Measurements from ENCODE around the gene FMO2. TPM values are rescaled to one million over a fixed set of nuclear protein-coding genes. Genes with fewer than 3 reads are reported as not detected.
A peak's percentile ranks its signal among the peaks of the same experiment; 100 is the strongest.

The FMO2 gene
- polyA plus RNA-seq, 3 donors = not detected

GRCh38 chr1:171243878-171244277 is 58.8 kb downstream of the FMO2 start:
- Histone ChIP-seq H2AFZ (ENCODE audit: insufficient read depth, low read depth, low read length, poor library complexity, severe bottlenecking) (no peak overlapping the region), H3K9me3 (replicated peaks in 1 of 2; ENCODE audit: control insufficient read depth in 1 of 2, insufficient read depth in 1 of 2, low read length in 2 of 2) (no peaks in the 10 kb centered on the region), H3K4me2 (replicated peaks; ENCODE audit: extremely low read depth, low read length, poor library complexity, severe bottlenecking) (no peak overlapping the region), H3K27ac (ENCODE audit: low read depth in 1 of 2, low read length in 2 of 2) (no peak overlapping the region), H3K27me3 (ENCODE audit: control insufficient read depth in 2 of 2, insufficient read depth in 2 of 2, low read length in 2 of 2) (peaks cover 2 to 6% of the 10 kb centered on the region in 2 donors), H3K4me3 (replicated peaks in 1 of 3; ENCODE audit: low read depth in 2 of 3, low read length in 3 of 3) (no peak overlapping the region), H4K20me1 (ENCODE audit: insufficient read depth, low read length) (no peaks in the 10 kb centered on the region), H3K79me2 (ENCODE audit: insufficient read depth, low read length) (no peaks in the 10 kb centered on the region), H3K4me1 (ENCODE audit: control insufficient read depth in 1 of 2, insufficient read depth in 2 of 2, low read length in 2 of 2) (no peaks in the 10 kb centered on the region), H3K9ac (ENCODE audit: insufficient read depth, low read length, poor library complexity, severe bottlenecking) (no peak overlapping the region), H3K36me3 (replicated peaks in 1 of 2; ENCODE audit: control insufficient read depth in 1 of 2, insufficient read depth in 2 of 2, low read length in 2 of 2) (no peaks in the 10 kb centered on the region)
- intact Hi-C loops (cut with micrococcal nuclease) = no loop called here
- no peaks in the 10 kb centered on the region for H3K4me1 Mint-ChIP-seq
- no peaks in the 10 kb centered on the region for H3K36me3 Mint-ChIP-seq
- no peak overlapping the region for H3K27ac Mint-ChIP-seq
- DNase-seq = no peak
- H3K9me3 Mint-ChIP-seq = peaks cover 2 to 13% (median 8%) of the 10 kb centered on the region in 7 donors
- H3K4me3 Mint-ChIP-seq = no peak overlapping the region
- peaks cover 7 to 15% (median 11%) of the 10 kb centered on the region in 3 donors for H3K27me3 Mint-ChIP-seq (ENCODE audit: low read depth in 3 of 3)
- TF ChIP-seq CTCF (IDR thresholded peaks at IDR 0.05) = no peak
- WGBS (ENCODE audit: insufficient coverage) = no CpG with 5 or more reads among the region's 4 CpGs

DNA sequence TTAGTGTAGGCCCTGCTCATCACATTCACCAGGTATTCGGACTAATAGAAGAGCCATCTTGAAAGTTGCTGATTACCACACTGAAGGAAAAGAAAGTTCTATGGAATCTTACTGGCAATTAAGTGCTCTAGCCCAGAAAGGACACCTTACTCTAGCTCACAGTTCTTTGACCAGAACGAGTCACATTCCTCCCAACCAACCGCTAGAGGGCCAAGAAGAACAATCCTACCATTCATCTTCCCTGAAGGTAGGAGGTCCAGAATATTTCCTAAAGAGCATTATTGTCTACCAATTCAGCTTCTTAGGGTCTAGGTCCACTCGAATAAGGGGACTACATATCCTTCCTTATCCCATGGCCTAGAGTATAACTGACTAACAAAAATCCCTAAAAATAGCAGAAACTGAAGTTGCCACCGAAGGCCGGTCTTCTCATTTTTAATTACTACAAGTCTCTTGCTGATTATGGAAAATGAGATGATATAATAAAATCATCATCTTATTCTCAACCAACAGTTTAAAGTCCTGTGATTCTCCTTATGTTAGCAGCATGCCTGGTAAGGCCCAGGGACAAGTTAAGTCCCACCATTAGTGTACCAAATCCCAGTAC is 60.5 kb downstream of the FMO2 start:
- Mint-ChIP-seq H3K27me3 (ENCODE audit: low read depth in 3 of 3) (peaks cover 11 to 15% (median 11%) of the 10 kb centered on the region in 3 donors), H3K4me3 (no peak overlapping the region), H3K36me3 (no peaks in the 10 kb centered on the region), H3K4me1 (no peaks in the 10 kb centered on the region), H3K9me3 (peaks cover 0 to 2% (median 0%) of the 10 kb centered on the region in 7 donors), H3K27ac (no peak overlapping the region)
- H3K4me1 ChIP-seq (ENCODE audit: control insufficient read depth in 1 of 2, insufficient read depth in 2 of 2, low read length in 2 of 2) = no peaks in the 10 kb centered on the region
- H2AFZ ChIP-seq (ENCODE audit: insufficient read depth, low read depth, low read length, poor library complexity, severe bottlenecking) = no peak overlapping the region
- DNase-seq = peak; percentile 5 to 34 (median 14)
- H3K27me3 ChIP-seq (ENCODE audit: control insufficient read depth in 2 of 2, insufficient read depth in 2 of 2, low read length in 2 of 2) = peaks cover 12 to 19% of the 10 kb centered on the region in 2 donors
- no peaks in the 10 kb centered on the region for H3K9me3 ChIP-seq (replicated peaks in 1 of 2; ENCODE audit: control insufficient read depth in 1 of 2, insufficient read depth in 1 of 2, low read length in 2 of 2)
- H3K36me3 ChIP-seq (replicated peaks in 1 of 2; ENCODE audit: control insufficient read depth in 1 of 2, insufficient read depth in 2 of 2, low read length in 2 of 2) = no peaks in the 10 kb centered on the region
- H4K20me1 ChIP-seq (ENCODE audit: insufficient read depth, low read length) = no peaks in the 10 kb centered on the region
- peak; percentile 75 for TF ChIP-seq CTCF (IDR thresholded peaks at IDR 0.05)
- H3K4me3 ChIP-seq (replicated peaks in 1 of 3; ENCODE audit: low read depth in 2 of 3, low read length in 3 of 3) = no peak overlapping the region
- no CpG with 5 or more reads among the region's 6 CpGs for WGBS (ENCODE audit: insufficient coverage)
- intact Hi-C loops (cut with micrococcal nuclease) = no loop called here
- H3K4me2 ChIP-seq (replicated peaks; ENCODE audit: extremely low read depth, low read length, poor library complexity, severe bottlenecking) = no peak overlapping the region
- H3K79me2 ChIP-seq (ENCODE audit: insufficient read depth, low read length) = no peaks in the 10 kb centered on the region
- H3K27ac ChIP-seq (ENCODE audit: low read depth in 1 of 2, low read length in 2 of 2) = no peak overlapping the region
- H3K9ac ChIP-seq (ENCODE audit: insufficient read depth, low read length, poor library complexity, severe bottlenecking) = no peak overlapping the region
